ENCODE results near the gene GPR180.
A peak's percentile ranks its signal among the peaks of the same experiment; 100 is the strongest.
"Not testable (repeated sequence)": the region's sequence is repeated elsewhere in the genome, so short reads cannot be mapped to it uniquely, and the experiment has no call there.

Gene GPR180

DNA sequence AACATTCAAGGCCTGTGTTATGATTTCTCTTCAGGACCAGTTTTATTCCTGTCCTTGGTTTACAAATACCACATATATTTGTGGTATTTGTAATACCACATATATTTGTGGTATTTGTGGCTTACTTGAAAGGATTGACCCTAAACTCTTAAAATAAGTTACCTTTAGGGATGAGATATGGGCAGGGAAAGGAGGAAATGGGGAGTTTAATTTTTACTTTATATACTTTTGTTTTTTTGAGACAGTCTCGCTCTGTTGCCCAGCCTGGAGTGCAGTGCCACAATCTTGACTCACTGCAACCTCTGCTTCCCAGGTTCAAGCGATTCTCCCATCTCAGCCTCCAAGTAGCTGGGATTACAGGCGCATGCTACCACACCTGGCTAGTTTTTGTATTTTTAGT is 3.4 kb upstream of the GPR180 start:
- no peak for DNase-seq

DNA sequence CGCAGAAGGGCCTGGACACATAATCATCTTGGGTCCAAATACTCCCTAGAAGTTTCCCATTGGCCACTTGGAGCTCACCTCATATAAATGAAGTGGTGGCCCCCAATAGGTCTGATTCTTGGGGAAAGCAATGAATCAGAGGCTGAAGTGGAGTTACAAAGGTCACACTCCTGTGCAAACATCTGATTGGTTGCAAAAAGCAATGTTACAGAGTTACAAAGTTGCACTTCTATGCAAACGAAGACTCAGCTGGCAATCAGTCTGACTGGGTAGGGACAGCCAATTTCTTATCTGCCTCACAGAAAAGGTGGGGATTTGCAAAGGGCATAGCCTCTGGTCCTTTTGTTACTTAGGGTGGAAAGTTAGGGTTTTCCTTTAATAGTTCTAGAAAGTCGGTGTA is 1.8 kb upstream of the GPR180 start:
- no peak for DNase-seq

DNA sequence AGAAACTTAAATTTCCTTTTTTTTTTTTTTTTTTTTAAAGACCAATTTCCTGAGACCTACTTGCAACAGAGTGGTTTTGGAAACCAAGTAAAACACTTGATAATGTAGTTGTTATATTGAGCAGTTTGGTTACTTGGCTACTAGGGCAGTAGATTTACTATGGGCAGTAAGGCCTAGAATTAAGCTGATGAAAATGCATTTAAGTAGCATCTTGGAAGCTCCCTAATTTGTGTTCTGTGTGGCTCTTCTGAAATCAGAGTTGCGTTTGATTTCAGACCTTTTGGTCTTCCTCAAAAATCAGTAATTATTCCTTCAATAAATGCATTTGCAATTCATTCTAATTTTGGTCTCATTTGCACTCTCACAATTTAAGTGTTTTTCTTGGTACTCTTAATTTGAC is 810 bp downstream of the GPR180 start:
- DNase-seq = no peak

DNA sequence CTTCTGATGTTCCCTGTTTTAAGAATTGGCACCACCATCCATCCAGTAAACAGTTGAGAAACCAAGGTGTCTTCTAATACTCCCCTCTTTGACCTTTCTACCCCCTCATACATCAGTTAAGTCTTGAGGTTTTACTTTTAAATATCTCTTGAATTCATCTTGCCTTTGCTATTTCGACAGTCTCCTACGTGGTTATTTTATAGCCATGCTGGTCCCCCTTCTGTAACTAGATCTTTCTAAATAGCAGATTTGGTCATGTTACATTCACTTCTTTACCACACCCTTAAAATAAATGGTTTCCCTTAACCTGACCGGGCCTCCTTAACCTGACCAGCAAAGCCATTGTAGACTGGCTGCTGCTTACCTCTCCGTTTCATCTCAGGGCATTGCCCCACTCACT is 5.4 kb downstream of the GPR180 start:
- DNase-seq = no peak

DNA sequence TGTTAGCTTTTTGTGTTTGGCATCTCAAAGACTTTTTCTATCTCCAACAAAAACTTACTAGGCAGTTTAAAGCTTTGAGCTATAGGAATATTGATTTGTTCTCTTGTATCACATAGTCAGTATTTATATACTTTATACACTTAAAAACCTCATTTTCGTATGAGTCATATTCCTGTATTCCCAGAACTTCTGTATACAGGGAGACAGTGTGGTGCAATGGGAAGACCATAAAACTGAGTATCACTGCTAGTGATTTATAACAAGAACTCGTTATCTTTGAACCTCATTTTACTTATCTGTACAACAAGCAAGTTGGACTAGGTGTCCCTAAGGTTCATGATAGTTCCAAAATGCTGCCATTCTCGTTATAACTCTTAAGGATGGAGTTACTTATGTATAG is 6.3 kb downstream of the GPR180 start:
- DNase-seq = no peak

DNA sequence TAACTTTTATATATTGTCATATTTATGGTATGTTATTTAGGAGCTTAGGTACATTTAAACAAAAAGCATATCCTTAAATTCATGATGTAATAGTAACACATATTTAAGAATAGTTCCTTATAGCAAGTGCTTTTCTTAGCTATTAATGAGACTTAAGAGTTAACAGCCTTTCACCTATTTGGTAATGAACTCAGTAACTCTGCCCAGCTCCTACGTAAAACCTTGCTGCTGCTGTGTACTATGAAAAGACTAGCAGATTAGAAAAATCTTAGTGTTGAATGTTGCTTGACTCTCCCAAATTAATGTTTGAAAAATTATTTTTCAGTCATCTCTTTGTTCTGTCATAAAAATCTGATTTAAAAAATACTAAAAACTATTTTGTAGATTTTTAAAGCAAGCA is 6.9 kb downstream of the GPR180 start:
- no peak for DNase-seq

DNA sequence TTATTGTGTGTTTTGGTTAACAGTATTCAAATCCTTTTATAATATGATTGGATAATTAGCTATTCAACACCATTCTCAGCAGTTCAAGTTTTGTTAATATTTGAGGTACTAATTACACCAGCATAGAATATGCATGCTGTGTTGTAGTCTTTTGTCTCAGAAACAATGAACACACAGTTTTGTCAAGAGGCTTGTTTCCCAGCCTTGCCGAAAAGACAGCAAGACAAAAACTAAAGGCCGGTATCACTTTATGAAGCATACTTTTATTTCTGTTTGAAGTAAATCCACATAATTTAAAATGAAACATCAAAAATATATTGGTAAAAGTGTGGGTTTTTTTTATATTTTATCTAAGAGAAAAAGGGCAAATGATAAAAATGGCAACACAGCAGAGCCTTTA is 7.5 kb downstream of the GPR180 start:
- DNase-seq = no peak

DNA sequence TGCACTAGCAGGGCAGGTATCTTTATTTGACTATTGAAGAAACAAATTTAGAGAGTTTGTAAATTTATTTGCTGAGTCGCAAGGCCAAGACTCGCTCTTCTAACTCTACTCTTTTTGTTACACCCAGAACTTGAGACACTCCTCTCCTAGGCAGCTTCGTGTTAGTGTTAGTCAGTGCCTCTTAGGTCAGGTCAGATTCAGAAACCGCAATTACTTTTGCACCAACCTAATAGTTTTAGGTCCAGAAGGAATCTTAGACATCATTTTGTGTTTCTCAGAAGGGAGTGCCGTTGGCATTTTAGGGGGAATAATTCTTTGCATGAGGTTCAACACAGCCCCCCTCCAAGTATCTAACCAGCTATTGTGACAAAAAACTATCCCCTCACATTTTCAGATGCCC is 8.8 kb downstream of the GPR180 start:
- DNase-seq = no peak

DNA sequence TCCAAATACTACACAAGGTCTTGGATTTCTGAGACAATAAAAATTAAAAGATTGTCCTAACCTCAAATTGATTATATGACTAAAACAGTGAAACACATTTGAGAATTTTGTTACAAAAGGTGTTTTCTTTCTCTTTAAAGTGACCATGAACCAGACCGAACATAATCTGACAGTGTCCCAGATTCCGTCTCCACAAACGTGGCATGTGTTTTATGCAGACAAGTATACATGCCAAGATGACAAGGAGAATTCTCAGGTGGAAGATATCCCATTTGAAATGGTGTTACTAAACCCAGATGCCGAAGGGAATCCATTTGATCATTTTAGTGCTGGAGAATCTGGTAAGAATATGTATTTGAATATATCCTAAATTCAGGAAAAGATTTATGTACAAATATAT is 10.4 kb downstream of the GPR180 start:
- DNase-seq = no peak

DNA sequence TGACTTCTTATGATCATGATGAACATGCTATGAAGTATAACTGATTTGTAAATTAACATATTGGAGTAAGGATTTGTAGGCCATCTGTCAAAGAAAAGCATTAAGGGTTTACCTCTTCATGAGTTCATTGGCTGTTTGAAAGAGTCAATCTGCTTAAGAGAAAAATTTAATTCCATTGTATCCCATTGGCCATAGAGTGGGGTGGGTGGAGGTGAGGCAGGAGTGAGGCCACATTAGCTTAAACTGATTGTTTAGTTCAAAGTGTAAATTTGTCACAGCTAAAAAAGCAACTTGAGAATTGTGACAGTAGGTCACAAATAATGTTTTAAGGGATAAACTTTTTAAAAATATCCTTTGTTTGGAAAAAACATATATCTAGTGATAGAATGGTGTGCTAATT is 11.4 kb downstream of the GPR180 start:
- no peak for DNase-seq

DNA sequence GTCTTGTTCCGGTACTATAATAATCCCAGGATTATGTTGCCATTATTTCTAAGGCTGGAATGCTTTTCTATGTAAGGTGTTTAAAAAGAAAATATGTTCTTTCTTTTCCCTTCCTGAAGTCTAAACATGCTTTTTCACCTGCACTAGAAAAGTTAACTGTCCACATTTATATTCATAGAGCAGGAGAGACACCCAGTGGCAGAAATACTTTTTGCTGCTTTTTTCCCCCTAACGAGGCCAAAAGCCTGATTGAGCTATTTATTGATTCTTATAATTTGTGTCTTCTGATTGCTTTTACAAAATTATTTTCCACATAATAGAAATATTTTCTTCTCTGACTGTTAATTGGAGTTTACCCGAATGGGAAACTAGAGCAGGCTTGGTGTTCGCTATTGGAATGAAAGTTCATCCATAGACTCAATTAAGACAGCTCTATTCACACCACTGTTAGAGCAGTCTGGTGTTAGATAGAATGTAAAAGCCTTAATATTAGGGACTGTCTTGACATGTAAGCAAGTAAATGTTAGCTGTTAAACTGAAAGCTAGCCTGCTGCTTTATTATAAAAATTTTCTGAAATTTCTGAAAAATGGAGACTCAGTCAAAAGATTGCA is 15.8 kb downstream of the GPR180 start:
- DNase-seq = no peak

DNA sequence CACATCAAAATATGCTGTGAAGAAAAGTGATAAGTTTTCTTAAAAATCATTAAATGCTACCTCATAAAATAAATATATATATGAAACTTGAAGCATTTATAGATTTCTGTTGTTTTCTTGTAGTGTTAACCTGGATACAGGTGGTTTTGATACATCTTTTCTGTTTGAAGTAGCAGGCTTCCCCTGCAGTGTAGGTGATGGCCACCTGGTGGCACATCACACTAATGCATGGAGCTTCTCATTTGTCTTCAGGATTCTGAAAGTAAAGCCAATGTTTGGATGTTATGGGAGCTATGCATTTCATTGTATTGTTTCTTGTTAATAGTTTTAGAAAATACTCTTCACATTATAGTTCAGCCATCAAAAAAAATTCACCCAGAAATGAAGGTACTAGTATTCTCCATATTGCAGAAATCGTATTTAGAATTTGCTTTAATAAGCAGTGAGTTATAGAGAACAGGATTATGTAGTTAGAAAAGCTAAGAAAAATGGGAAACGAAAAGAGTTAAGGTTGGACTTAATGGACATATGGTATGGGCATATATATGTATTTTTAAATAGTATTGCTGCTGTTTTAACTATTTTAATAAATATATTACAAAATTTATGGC is 18.7 kb downstream of the GPR180 start:
- DNase-seq = peak in 1 of 2 experiments; percentile 27

DNA sequence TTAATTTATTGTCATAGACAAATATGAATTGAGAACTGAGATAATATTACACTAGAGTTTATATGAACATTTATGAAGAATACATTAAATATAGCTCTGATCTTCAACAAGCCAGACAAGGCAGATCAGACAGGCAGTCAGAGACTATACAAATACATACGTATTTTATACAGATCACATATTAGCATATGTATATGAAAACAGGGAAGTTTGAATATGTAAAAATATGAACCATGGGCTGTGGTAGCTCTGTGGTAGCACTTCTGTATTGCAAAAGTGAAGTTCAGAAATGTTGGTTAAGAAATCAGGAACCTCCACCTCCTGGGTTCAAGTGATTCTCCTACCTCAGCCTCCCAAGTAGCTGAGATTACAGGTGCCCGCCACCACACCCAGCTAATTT is 20.7 kb downstream of the GPR180 start:
- DNase-seq = no peak

DNA sequence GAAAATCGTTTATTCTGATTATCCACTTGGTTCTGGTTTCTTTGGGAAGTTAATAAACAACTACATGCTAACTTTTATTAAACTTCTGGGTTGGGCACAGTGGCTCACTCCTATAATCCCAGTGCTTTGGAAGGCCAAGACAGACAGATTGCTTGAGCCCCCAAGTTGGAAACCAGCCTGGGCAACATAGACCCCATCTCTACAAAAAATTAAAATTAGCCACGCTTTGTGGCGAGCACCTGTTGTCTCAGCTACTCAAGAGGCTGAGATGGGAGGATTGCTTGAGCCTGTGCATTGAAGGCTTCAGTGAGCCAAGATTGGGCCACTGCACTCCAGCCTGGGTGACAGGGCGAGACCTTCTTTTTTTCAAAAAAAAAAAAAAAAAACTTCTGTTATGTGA is 21.7 kb downstream of the GPR180 start:
- no peak for DNase-seq

DNA sequence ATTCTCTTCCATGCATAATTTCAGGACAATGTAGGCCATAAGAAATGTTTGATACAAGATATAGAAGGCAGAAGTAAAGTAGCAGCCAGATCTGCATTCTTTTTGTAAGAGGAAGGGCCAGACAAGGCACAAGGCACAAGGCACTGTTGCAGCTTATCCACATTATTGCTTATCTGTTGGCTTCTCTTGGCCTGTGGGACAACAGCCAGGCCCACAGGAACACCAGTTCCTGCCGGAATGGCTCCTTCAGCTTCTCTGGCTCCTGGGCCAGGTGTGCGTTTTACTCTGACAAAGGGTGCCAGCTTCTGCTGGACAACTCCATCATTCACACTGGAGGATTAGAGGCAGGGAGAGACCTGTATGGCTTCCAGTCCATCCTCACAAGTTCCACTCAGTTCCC is 29.2 kb downstream of the GPR180 start:
- DNase-seq = no peak

DNA sequence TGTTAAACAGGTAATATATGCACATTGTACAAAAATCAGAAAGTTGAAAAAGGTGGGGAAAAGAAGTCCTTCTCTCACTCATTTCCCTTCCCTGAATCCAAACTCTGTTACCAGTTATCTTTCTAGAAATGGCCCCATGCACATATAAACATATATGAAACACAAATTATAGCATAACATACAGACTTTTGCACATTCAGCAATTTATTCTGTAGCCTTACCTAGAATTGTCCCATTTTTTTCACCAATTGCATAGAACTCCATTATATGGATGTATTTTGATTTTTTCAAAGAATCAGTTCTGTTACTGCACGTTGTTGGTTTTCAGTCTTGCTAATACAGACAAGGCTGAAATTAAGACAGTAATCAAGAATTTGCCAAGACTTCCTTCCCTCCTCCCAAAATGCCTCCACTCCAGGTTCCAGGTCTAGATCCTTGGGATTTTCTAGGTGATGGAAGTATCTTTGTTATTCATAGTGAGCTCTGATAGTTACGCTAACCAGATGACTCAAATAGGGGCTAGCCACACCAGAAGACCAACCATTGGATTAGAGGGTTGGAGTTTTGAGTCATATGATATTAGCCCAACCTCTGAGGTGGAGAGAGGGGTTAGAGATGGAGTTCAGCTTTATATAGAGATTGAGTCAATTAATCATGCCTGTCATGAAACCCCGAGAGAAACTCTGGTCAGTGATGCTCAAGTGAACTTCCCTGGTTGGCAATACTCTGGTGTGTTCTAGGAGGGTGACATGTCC is 30.7 kb downstream of the GPR180 start:
- DNase-seq = no peak

DNA sequence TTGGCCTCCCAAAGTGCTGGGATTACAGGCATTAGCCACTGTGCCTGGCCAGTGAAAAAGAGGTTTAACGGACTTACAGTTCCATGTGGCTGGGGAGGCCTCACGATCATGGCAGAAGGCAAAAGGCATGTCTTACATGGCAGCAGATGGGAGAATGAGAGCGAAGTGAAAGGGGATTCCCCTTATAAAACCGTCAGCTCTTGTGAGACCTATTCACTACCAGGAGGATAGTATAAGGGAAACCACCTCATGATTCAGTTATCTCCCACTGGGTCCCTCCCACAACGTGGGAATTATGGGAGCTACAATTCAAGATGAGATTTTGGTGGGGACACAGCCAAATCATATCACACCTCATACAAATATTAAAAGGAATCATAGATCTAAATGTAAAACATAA is 34.4 kb downstream of the GPR180 start:
- DNase-seq = not testable (repeated sequence)

DNA sequence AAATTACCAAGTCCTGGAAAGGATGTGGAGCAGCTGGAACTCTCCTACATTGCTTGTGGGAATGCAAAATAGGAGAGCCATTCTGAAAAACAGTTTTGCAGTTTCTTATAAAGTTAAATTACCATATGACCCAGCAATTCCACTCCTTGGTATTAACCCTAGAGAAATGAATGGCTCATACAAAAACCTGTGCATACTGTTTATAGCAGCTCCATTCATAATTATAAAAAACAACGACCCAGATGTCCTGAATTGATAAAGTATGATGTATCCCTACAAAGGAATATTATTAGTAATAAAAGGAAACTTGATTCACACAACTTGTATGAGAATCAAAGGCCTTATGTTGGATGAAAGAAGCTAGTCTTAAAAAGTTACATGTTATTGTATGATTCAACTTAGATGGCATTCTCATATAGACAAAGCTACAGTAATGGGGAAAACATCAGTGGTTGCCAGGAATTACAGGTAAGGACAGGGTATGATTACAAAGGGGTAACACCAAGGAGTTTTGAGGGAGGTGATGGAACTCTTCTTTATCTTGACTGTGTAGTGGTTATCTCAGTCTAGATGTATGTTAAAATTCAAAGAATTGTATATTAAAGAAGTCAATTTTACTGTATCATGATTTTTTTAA is 35.4 kb downstream of the GPR180 start:
- DNase-seq = no peak

DNA sequence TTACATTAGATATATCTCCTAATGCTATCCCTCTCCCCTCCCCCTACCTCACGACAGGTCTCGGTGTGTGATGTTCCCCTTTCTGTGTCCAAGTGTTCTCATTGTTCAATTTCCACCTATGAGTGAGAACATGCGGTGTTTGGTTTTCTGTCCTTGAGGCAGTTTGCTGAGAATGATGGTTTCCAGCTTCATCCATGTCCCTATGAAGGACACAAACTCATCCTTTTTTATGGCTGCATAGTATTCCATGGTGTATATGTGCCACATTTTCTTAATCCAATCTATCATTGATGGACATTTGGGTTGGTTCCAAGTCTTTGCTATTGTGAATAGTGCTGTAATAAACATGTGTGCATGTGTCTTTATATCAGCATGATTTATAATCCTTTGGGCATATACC is 36.0 kb downstream of the GPR180 start:
- DNase-seq = not testable (repeated sequence)

DNA sequence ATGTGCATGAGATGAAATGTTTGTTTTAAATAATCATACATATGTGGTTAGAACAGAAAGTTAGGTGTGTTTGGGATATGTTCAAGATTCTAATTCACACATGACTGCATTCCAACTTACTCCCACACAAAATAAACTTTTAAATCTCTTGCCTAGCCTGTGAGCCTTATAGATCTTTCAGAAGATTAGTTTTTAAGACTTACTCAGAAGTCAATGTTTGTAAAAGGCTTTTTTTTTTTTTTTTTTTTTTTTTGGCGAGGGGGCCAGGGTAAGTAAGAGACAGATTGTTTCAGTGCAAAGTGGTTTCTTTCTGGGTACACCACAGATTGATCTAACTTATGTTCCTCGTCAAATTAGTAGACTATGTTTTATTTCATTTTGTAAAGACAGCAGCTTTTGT is 39.1 kb downstream of the GPR180 start:
- no peak for DNase-seq

DNA sequence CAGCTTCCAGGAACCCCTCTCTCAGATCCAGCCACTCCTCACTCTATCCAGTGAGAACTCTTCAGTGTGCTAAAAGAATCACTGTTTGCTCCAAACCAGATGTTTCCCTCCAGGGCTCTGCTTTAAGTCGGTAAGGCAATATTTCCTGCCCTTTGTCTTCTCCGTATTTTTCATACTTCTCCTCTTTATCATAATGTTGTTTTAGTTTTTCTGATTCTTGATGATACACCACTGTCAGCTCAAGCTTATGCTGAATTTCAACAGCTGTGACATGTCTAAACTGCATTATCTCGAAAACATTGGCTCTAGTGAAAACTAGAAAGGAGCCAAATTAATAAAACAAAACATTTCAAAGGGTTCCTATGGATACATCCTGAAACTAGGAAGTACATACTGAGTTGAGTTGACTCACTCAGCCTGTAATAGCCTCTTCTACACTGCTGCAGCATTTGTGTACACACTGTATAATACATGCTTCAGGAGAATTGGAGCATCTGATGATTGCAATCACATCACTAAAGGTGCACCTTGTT is 39.8 kb downstream of the GPR180 start:
- DNase-seq = no peak

DNA sequence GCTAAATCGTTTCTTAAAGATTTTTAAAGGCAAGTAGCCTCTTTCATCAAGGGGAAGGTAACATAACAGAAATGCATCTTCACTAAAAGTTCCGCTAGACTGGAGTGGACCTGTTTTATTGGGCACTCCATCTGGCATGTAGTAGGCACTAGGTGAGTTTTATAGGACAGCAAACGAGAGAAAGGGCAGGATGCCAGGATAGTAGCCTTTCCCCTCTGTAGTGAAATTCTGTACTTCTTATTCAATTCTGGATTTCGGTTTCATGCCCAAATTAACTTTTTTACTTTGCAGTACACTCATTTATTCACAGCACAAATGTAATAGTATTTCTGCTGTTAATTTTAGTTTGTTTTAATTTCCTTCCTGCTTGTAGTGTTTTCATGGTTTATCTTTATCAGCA is 45.2 kb downstream of the GPR180 start:
- DNase-seq = no peak

DNA sequence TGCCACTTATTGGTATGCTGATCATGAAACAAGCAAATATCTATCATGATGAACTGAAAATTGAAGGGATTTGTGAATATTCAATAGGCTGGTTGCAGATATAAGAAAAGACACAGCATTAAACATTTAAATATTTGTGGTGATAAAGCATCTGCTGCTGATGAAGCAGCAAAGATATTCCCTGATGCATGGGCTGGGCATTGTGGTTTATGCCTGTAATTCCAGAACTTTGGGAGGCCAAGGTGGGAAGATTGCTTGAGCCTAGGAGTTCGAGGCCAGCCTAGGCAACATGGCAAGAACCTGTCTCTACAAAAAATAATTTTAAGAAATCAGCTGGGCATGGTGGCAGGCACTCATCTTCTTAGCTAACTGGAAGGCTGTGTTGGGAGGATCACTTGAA is 54.5 kb downstream of the GPR180 start:
- DNase-seq = no peak

DNA sequence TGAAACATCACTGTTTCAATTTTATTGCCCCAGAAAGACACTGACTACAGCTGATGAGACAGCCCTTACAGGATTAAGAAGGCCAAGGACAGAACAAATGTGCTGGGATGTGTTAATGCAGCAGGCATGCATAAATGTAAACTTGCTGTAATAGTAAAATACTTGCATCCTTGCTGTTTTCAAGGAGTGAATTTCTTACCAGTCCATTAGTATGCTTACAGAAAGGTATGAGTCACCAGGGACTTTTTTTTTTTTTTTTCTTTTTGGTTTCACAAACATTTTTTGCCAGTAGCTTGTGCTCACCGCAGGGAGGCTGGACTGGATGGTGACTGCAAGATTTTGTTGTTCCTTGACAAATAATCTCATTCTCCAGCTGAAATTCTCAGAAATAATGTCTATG is 55.1 kb downstream of the GPR180 start:
- peak; percentile 31 to 45 for DNase-seq
